HL-60/S4 treated with phorbol 12-myristate 13-acetate at 8.2 ng/mL for 4 days and 3 days (cell line): ENCODE measurements around the gene SNRNP200.

Experiments
- in situ Hi-C: fragments of 300-500 bp; cut with MboI; formaldehyde crosslinking; loops from 2 replicates; pipeline ENCODE4 v1.15.0; 2022; ENCODE audit warnings: low sequenced_read_pairs

SNRNP200 gene

DNA sequence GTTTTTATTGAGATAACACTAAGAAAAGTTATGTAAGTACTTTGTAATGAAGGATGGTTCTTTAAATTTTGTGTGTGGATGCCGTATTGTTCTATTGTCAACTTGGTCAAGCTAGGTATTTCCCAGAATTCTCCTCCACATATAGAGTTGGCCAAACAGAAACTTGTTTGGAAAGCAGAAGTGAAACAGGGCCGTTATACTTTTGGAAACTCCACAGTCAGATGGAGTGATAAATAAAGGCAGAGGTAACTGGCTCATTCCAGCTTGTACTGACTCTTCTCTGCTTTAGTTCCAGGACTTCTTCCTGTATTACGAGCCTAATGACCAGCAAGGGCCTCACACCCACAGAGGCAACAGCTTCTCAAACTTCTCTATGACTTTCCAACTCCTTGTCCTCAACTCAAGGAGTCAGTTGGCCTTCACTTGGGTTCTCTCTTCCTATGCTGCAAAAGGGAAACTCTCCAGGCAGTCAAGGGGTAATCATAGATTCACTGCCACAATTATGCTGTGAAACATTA is 80.3 kb downstream of the SNRNP200 start:
- in situ Hi-C loops, result no loop called here
